Esophagus (tissue), 2 donors: ENCODE measurements around the gene SLC25A29. TPM values are rescaled to one million over a fixed set of nuclear protein-coding genes. Genes with fewer than 3 reads are reported as not detected.

Experiments used
- H3K27ac ChIP-seq, 2 donors: one replicate each; pipeline ENCODE4 v1.5.1; 2013; ENCODE audit warnings: low read depth in 2 of 2, mild to moderate bottlenecking in 2 of 2, inconsistent platforms in 1 of 2, low read length in 1 of 2, moderate library complexity in 1 of 2
- H3K27me3 ChIP-seq, 2 donors: one replicate each; pipeline ENCODE4 v1.6.1; 2013; ENCODE audit warnings: low read length in 2 of 2, control low read depth in 1 of 2, mild to moderate bottlenecking in 1 of 2; ENCODE audit not compliant: insufficient read depth in 2 of 2, control insufficient read depth in 1 of 2
- H3K36me3 ChIP-seq, 2 donors: one replicate each; pipeline ENCODE4 v1.6.1; 2013; ENCODE audit warnings: low read length in 1 of 2; ENCODE audit not compliant: control insufficient read depth in 2 of 2, insufficient read depth in 2 of 2
- H3K4me1 ChIP-seq, 2 donors: one replicate each; pipeline ENCODE4 v1.6.1; 2013; ENCODE audit warnings: low read length in 1 of 2; ENCODE audit not compliant: control insufficient read depth in 2 of 2, insufficient read depth in 2 of 2
- H3K4me3 ChIP-seq, 2 donors: one replicate each; pipeline ENCODE4 v1.5.1; 2013; ENCODE audit warnings: low read length in 2 of 2, mild to moderate bottlenecking in 2 of 2, low read depth in 1 of 2, moderate library complexity in 1 of 2
- H3K9me3 ChIP-seq, 2 donors: one replicate each; pipeline ENCODE4 v1.6.1; 2013; ENCODE audit warnings: mild to moderate bottlenecking in 2 of 2, low read depth in 1 of 2, low read length in 1 of 2, moderate library complexity in 1 of 2; ENCODE audit not compliant: control insufficient read depth in 2 of 2, insufficient read depth in 1 of 2
- WGBS, 2 donors: extraction: QIAGEN DNeasy Blood & Tissue Kit; methylation state at CpG; one replicate each; pipeline ENCODE4 v1.1.7; 2013; 5-methylcytosine and 5-hydroxymethylcytosine counted together
- polyA plus RNA-seq, 2 donors: library from polyadenylated mRNA; stranded (reverse); fragments of 200-250 nt; gene quantifications; one replicate each; pipeline ENCODE4 v1.2.3, GENCODE V29; 2013
- donor health status: healthy with polysubstance abuse.
- donor health status: Bipolar disorder and iron deficiency.

Gene SLC25A29
- polyA plus RNA-seq, 2 donors: 27.9 to 67.7 TPM

DNA sequence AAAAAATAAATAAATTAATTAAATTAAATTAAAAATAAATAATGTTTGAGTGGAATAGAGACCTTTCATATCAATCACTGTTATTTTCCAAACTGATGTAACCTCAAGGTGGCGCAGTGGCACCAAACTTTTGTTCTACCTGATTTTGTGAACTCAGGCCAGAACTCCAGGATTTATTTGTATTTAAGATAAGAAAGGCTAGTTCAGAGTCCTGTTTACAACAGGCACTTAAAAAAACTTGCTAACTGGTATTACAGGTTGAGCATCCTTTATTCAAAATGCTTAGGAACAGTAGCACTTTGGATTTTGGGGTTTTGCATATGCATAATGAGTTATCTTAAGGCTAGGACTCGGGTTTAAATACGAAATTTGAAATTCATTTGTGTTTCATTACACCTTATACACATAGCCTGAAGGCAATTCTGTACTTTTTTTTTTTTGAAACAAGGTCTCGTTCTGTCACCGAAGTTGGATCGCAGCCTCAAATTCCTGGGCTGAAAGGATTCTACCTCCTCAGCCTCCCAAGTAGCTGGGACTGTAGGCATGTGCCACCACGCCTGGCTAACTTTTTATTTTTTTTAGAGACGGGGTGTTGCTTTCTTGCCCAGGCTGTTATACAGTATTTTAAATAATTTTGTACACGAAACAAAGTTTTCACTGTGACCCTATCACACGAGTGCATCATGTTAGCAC, 34.9 kb downstream of the SLC25A29 start:
- Histone ChIP-seq H3K27ac (no peak overlapping the region), H3K4me3 (no peak overlapping the region), H3K4me1 (peaks cover 0 to under 1% of the 10 kb centered on the region in 2 donors), H3K9me3 (no peaks in the 10 kb centered on the region), H3K27me3 (no peaks in the 10 kb centered on the region), H3K36me3 (peaks cover under 1 to 5% of the 10 kb centered on the region in 2 donors)
- WGBS, 2 donors: 45 to 60% methylated on average over 10 of the region's 10 CpGs

DNA sequence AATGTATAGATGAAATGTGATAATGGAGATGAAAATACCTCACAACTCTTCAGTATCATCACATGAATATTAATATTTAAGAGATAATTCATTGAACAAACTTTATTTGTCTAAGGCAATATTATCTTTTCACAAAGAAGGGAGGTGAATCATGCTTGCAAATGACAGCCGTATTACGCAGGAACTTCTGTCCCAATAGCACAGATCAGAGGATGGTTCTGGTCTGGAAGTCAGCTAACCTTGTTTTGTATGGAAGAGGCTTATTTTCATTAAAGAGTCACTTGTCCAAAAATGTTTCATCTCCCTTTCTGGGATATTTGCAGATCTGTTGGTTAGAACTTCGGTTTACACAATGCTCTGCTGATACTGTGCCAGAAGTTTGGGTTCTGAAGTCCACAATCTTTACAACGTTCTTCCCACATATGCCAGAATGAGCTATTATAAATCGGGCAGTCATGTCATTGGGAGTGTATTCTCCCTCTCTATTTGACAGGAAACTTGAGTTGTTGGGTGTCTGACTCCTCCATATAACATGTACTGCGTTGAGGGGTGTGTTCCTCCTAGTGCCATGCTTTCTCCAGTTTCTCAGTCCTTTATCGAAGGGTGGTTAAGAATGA, 37.5 kb downstream of the SLC25A29 start:
- Histone ChIP-seq H3K9me3 (no peaks in the 10 kb centered on the region), H3K36me3 (peaks cover 5 to 13% of the 10 kb centered on the region in 2 donors), H3K27me3 (no peaks in the 10 kb centered on the region), H3K4me1 (peaks cover 0 to 3% of the 10 kb centered on the region in 2 donors), H3K4me3 (no peak overlapping the region), H3K27ac (no peak overlapping the region)
- WGBS, 2 donors: 62 to 64% methylated on average over 7 of the region's 7 CpGs

DNA sequence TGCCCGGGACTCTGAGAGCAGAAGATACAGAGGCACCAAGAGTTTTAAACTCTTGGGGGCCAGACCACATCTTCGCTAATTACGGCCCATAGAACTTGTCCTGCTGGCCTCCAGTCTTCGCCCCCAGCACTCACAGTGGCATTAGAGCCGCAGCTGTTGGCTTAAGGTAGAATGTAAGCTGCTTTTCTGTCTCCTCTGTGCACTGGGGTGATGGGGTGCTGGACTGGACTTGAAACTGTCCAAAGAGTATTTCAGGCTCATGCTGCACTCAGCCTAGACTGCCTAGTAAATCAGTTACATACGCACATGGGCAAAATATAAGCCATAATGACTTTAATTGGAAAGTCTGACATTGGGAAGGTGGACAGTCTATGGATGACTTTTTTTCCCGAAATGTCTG, 38.3 kb downstream of the SLC25A29 start:
- no peak overlapping the region for H3K4me3 ChIP-seq
- peaks cover 0 to 3% of the 10 kb centered on the region in 2 donors for H3K4me1 ChIP-seq
- H3K36me3 ChIP-seq: peaks cover 7 to 15% of the 10 kb centered on the region in 2 donors
- 93 to 96% methylated on average over 7 of the region's 7 CpGs for WGBS, 2 donors
- no peaks in the 10 kb centered on the region for H3K27me3 ChIP-seq
- H3K27ac ChIP-seq: no peak overlapping the region
- no peaks in the 10 kb centered on the region for H3K9me3 ChIP-seq

DNA sequence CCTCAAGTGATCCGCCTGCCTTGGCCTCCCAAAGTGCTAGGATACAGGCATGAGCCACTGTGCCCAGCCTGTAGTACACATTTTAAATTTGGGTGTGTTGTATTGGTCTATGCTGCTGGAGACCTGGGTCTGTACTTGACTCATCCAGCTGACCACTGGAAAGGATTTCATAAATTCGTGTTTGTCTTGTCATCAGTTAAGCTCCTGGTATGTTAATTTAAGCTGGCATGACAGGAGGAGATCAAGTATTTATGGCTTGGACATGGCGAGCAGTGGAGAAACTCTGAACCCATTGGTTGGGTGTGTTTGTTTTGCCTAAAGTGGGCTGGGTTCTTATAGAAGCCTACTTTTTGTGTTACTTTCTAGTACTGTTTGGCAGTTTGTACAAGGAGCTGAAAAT, 43.1 kb downstream of the SLC25A29 start:
- Histone ChIP-seq H3K27me3 (no peaks in the 10 kb centered on the region), H3K4me3 (no peak overlapping the region), H3K4me1 (peaks cover 0 to 6% of the 10 kb centered on the region in 2 donors), H3K27ac (no peak overlapping the region), H3K9me3 (no peaks in the 10 kb centered on the region), H3K36me3 (peaks cover 7 to 15% of the 10 kb centered on the region in 2 donors)
- WGBS, 2 donors: 69 to 80% methylated on average over 3 of the region's 3 CpGs

DNA sequence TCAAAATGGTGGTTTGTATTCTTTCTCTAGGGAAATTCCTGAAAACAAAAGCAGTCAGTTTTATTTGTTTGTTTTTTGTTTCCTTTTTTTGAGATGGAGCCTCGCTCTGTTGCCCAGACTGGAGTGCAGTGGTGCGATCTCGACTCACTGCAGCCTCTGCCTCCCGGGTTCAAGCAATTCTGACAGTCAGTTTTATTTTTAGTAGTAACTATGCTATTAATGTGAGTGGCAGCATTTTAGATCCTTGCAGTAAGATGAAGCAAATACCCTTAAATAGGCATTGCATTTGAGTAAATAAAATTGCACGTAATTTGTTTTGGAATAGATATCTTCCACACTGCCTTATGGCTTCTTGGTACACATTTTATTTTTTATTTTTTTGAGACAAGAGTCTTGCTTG, 43.7 kb downstream of the SLC25A29 start:
- H3K27me3 ChIP-seq: no peaks in the 10 kb centered on the region

DNA sequence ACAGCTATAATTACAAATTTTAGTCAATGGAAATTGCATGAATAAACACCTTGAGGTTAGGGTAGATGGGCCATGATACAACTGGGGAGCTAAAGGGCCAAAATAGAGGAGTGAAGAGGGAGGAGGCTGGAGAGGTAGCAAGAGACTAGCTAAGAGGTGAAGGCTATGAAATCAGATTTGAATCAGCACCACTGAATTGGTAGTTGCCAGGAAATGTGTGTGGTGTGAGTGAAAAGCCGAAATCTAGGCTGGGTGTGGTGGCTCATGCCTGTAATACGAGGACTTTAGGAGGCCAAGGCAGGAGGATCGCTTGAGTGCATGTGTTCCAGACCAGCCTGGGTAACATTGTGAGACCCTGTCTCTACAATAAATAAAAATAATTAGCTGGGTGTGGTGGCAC, 44.6 kb downstream of the SLC25A29 start:
- Histone ChIP-seq H3K4me3 (no peak overlapping the region), H3K4me1 (peaks cover 0 to 6% of the 10 kb centered on the region in 2 donors), H3K27ac (no peak overlapping the region), H3K9me3 (no peaks in the 10 kb centered on the region), H3K27me3 (no peaks in the 10 kb centered on the region), H3K36me3 (peaks cover 7 to 13% of the 10 kb centered on the region in 2 donors)
- 82 to 88% methylated on average over 3 of the region's 3 CpGs for WGBS, 2 donors

More for the DNA sequence above, 43.7 kb downstream of the SLC25A29 start:
- no peaks in the 10 kb centered on the region for H3K9me3 ChIP-seq
- WGBS, 2 donors: 75 to 76% methylated on average over 5 of the region's 5 CpGs
- H3K36me3 ChIP-seq: peaks cover 7 to 13% of the 10 kb centered on the region in 2 donors
- no peak overlapping the region for H3K27ac ChIP-seq
- H3K4me3 ChIP-seq: no peak overlapping the region
- peaks cover 0 to 6% of the 10 kb centered on the region in 2 donors for H3K4me1 ChIP-seq

DNA sequence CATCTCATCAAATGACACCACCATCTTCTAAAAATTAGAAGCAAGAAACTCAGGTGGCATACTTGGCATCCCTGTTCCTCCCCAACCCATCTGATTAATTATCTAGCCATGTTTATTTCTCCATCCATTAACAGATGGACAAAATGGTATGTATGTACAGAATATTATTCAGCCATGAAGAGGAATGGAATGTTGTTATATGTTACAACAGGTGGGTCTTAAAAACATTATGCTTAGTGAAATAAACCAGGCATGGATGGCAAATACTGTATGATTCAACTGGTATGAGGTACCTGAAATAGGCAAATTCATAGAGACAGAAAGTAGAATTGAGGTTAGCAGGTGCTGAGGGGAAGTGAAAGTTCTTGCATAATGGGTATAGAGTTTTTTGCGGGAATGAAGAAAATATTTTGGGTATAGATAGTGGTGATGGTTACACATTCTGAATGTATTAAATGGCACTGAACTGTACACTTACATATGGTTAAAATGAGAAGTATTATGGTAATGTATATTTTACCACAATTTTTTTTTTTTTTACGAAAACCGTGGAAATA, 49.8 kb downstream of the SLC25A29 start:
- no peaks in the 10 kb centered on the region for H3K27me3 ChIP-seq
- H3K4me3 ChIP-seq: no peak overlapping the region
- 93% methylated on average over 3 of the region's 3 CpGs for WGBS, 2 donors
- no peaks in the 10 kb centered on the region for H3K36me3 ChIP-seq
- no peaks in the 10 kb centered on the region for H3K4me1 ChIP-seq
- H3K27ac ChIP-seq: no peak overlapping the region
- no peaks in the 10 kb centered on the region for H3K9me3 ChIP-seq

DNA sequence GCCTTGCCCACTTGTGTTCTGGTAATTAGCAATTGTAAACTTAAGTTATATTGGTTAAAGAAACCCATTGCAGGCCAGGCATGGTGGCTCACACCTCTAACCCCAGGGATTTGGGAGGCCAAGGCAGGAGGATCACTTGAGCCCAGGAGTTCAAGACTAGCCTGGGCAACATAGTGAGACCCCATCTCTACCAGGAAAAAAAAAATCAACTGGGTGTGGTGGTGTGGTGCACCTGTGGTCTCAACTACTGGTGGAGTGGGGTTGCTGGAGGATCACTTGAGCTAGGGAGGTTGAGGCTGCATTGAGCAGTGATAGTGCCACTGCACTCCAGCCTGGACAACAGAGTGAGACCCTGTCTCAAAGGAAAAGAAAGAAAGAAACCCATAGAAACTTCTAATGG, 53.6 kb downstream of the SLC25A29 start:
- Histone ChIP-seq H3K27me3 (no peaks in the 10 kb centered on the region), H3K27ac (no peak overlapping the region), H3K36me3 (no peaks in the 10 kb centered on the region), H3K9me3 (no peaks in the 10 kb centered on the region), H3K4me1 (no peaks in the 10 kb centered on the region), H3K4me3 (no peak overlapping the region)

DNA sequence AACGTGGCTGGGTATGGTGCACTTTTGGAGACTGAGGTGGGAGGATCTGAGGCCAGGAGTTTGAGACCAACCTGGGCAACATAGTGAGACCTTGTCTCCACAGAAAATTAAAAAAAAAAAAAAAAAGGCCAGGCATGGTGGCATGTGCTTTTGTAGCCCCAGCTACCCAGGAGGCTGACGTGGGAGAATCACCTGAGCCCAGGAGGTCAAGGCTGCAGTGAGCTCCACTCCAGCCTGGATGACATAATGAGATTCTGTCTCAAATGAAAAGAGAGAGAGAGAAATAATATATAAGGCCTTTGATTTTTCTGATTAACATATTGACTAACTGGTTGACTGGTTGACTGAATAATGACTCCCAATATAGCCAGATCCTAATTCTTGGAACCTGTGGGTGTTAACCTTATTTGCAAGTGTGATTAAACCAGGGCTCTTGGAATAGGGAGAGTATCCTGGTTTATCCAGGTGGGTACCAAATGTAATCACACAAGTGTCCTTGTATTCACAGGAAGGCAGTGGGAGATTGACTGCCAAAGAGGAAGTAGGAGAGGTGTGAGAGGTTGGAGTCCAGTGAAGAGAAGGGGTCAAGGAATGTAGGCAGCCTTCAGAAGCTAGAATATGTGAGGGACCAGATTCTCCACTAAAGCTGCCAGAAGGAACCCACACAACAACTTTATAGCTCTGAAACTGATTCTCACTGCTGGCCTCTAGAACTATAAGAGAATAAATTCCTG, 55.3 kb downstream of the SLC25A29 start:
- no peaks in the 10 kb centered on the region for H3K27me3 ChIP-seq
- no peak overlapping the region for H3K4me3 ChIP-seq
- H3K36me3 ChIP-seq: no peaks in the 10 kb centered on the region
- H3K9me3 ChIP-seq: no peaks in the 10 kb centered on the region
- H3K4me1 ChIP-seq: peaks cover 4% of the 10 kb centered on the region in 2 donors
- 86 to 91% methylated on average over 2 of the region's 2 CpGs for WGBS, 2 donors
- H3K27ac ChIP-seq: no peak overlapping the region
